NCI-H2196 (cell line): Measurements from ENCODE around the gene CRTAC1.
A peak's percentile ranks its signal among the peaks of the same experiment; 100 is the strongest.

Source experiments
- DNase-seq: peaks from one replicate; lab custom pipeline; 2025; ENCODE audit not compliant: unreplicated experiment; lab: John Stamatoyannopoulos, UW

The CRTAC1 gene

DNA sequence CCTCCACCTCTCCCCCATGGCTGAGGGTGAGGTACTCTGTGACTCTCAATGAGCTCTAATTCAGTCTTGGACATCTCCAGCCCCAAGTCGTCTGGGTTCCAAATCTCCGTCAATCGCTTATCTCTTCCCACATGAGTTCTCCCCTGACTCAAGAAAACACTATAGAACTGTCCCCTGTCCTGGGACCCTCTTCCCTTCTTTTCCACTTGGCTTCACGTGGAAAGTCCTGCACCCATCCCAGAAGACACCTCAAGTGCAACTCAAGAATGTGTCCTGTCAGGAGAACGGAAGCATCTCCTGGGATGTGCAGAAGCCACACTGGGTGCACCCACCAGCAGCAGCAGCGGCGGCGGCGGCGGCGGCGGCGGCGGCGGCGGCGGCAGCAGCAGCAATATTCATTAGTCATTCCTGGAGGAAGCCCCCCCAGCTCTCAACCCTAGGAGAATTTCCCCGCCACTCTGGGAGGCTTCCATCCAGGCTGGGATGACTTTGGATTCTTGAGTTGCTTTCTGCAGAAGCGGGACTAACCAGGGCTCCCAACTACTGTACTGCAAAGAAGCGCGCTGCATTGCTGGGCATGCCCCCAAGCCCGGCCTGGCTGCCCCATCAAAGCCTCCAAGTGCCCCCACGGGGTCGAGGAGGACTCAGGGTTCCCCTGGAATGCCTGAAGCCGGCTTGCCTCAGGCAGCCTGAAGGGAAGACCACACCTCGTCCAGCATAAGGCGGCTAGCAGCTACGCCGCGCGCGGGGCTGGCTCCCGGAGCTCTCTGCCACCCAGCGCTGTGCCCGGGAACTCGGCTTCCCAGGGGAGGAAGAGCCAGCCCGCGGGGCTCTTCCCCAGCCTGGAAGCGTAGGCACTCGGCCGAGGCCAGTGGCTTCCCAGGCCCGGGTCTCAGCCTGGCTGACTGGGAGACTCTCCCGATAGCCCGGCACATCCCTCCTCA is 1.0 kb downstream of the CRTAC1 start:
- DNase-seq, result no peak

DNA sequence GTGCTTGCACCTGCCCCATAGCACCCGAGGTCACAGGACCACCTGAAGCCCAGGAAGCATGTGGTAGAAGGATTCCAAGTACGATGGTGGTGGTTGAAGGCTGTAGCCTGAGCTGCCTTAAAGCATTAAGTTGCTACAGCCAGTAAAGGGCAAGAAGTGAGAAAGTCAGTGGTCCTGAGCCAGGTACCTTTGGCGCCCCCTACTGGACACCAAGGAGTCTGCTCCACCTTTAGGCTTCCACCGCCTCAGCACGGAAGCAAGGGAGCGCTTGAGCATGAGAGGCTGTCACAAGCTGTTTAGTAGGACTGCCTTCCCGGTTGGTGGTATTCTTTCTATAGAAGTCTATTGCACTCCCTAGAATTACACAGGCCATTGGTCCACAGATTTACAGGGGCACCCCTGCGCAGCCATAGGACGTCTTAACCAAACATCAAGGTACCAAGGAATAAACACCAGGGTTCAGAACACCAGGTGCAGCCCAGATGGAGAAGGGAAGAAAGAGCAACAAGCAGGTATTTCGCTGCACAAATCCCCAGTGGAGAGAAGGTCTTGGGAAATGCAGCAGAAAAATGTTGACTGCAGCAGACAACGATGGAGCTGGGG is 2.2 kb downstream of the CRTAC1 start:
- DNase-seq, result peak; percentile 52

DNA sequence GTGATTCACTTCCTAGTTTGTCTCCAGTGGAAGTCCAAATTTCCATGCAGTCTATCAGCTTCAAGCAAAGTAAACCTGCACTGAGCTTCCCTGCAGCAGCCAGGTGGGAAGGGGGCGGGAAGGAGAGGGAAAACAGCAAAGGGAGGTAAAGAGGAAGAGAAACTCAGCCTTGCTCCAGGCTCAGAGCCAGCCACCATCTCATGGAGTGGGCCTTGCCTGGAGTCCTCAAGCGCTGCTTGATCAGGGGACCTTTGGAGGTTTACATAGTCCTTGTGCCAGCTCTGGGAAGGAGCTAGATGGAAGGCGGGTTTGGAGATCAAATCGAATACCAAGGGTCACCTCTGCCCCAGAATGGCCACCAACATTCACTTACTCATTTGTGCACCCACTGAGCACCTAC is 7.4 kb downstream of the CRTAC1 start:
- no peak for DNase-seq

DNA sequence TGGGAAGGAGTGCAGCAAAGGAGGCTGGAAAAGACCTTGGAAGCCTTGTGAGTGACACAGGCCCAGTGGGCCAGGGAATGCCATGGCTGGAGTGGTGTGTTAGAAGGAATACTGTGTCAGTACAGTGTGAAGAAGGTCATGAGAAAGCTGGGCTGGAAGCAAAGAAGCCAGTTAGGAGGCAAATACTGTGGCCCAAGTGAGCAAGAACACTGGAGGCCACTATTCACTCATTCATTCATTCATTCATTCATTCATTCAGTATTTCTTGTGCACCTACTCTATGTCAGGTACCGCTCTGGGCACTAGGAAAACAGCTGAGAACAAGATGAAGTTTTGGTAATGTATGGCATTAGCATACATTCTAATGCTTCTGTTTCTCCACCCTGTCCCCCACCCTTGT is 9.6 kb downstream of the CRTAC1 start:
- DNase-seq, result no peak

DNA sequence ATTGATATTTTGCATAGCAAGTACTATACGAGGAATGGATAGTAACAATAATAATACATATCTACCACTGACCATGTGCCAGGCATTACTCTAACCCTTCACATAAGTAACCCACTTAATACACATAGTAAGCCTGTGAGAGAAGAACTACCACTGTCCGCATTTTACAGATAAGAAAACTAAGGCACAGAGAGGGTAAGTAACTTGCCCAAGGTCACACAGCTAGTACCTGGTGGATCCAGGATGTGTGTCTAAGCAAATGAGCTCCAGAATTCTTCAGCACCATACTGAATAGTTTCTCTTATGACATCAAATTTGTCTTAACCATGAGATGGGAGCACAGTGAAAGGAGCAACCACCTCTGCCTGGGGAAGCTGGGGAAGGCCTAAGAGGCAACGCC is 10.2 kb downstream of the CRTAC1 start:
- no peak for DNase-seq

DNA sequence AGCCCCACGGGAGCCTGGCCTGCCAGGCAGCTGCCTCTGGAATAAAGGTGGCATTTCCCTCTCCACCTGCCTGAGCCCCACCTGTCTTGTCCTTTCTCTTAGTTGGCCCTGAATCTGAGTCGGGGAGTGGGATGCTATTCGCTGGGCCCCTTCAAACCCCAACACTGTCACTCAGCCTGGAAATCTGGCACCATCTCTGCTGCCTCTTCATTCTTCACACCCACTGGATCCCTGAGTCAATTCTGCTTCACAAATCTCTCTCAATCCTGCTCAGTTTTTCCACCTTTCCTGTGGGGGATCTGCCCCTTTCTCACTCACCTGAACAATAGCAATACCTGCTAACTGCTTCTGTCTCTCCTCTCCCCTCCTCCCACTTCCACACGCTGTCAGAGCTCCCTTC is 10.6 kb downstream of the CRTAC1 start:
- no peak for DNase-seq

DNA sequence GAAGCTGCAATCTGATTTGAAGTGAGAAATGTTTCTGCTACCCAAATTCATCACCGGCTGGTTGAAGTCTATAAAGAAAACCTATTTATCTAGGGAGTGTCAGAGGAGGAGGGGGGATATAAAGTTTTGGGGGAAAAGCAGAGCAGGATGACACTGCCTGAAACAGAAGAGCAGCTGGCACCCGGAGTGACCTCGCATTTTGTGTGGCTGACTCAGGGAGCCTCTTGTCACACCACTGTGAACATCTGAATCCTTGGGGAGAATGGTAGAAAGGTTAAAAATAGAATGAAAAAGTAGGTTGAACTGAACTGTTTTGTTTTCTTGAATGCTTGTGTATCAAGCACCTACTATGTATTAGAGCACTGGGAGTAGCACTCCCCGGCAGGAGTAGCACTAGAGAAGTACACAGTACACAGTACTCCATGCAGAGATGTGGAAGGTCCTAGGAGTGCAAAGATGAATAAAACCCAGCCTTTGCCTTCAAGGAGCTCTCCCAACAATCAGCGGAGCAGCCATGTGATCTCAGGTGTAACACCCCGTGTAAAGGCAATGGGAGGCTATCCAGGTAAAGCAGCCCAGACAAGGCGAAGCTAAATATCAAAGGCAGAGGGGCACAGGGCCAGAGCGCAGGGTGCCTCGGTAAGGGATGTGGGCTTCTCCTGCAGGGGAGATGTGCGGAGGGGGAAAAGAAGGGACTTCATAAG is 13.5 kb downstream of the CRTAC1 start:
- no peak for DNase-seq

DNA sequence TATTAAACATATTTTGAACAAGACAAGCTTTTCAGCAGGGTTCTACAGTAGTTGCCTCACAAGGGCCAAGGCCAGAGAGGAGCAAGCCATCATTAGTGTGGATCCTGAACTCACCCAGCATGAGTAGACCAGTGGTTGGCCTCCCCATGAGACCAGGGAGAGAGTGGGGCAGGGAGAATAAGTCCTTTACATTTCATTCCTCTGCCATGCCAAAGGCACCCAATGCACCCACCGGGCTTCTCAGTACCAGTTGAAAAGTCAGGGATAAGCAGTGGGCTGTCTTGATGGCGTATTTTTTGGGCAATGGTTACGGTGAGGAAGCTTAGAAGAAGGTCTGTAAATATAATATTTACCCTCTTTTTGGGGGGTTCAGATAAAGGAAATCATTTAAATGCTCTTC is 16.6 kb downstream of the CRTAC1 start:
- DNase-seq, result no peak

DNA sequence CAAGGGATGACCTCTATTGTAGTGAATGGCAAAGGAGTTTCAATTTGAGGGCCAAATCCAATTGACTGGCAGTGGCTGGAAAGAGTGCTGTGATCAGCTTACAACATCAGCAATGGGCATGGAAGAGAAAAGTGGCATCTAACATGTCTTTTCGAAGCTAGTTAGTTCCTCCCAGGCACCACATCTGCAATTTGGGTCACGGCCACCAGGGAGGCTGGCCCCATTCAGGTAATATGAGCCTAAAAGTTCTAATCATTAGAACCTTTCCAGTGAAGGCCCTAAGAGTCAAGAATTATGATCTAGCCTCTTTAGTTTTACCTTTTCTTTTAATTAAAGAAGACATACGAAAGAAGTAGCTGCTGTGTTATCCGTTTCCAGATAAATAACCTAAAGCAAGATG is 17.3 kb downstream of the CRTAC1 start:
- DNase-seq, result no peak

DNA sequence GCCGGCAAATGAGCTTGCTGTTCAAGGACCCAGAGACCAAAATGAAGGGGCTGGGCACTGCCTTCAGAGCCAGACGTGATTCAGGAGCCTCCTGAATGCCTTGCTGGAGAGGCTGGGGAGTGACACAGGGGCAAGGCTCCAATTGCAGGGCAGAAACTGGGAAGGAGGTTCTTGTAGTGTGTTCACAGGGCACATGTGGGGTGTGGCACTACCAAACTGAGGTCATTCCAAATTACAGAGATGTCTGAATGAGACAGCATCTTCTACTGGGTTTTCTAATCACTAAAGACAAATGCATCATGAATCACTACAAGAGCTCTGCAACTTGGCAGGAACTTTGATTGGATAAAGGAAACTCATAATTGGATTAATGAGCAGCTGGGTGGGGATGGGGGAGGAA is 17.8 kb downstream of the CRTAC1 start:
- no peak for DNase-seq

DNA sequence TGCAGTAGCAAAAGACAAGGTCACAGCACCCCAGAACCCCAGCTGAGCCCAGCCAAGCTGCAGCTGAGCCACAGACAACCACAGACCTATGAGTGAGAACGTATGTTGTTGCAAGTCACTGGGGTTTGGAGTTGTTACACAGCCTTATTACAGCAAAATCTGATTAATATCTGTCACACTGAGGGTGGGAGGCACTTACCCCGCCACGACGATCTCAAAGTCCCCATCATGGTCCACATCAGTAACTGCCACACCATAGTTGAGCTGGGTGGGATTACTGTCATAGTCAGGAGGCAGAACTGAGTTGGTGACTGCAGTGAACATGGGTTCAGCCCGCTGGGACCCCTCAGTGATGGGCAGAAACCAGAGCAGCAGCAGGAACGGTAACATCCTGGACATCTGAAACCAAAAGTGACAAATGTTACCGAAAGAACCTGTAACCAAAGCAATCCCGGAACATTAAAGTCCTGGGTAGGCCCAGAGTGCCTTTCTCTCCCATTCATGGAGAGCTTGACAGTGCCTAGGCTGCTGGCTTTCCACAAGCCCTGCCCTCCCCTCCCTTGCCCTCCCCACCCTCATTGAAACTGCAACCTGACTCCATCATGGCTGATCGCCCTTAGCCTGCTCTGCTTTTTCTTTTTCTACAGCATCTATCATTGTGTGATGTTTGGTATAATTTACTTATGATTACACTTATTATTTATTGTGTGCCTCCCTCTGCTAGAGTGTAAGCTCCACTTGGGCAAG is 19.3 kb downstream of the CRTAC1 start:
- no peak for DNase-seq

DNA sequence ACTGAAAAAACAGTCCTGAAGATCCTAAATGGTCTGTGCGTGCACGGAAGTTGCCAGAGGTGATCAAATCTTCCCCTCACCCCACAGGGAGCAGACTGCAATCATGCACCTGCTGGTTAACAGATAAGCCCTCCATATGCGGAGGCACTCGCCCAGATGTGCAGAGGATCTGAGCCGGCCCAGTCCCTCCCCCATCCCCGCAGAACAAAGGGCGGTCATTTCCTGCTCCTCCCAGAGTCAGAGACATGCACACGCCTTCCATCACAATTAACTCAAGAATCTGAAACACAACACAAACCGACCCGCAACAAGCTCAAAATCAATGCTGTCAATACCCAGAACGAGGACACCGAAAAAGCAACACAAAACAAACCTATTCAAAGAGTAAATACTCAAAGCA is 24.2 kb downstream of the CRTAC1 start:
- no peak for DNase-seq

DNA sequence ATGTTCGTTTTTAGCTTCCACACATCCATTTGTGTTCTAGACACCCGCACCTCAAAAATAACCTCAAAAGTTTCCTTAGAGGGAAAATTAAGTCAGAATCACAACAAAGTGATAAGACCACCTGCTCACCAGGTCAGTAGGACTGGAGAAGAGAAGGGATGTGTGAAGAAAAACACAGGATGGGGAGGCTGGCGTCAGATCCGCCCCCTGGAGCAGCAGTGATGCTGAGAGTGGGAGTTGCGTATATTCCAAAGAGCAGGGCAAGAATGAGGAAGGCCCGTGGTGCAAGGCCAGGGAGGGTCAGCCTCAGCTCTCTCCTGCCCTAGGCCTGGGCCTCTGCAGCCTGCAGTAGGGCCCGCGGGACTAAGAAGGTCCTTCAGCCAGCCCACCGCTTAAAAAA is 28.7 kb downstream of the CRTAC1 start:
- DNase-seq, result no peak

DNA sequence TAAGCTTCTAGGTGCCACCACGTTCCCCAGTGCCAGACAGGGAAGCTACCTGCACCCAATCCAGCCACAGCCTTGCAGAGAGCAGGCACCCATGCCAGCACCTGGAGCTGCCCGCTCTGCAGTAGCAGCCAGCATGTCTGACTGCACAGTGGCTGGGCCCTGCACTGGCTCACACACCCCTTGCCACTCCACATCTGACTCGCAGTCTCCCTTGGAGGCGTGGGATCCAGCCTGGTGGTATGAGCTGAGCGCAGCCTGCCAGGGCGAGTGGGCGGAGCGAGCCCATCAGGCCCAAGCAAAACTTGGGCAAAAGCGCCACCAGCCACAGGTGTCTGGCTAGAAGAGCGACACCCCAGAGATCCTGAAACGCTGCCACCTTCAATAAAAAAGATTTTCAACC is 30.1 kb downstream of the CRTAC1 start:
- no peak for DNase-seq

DNA sequence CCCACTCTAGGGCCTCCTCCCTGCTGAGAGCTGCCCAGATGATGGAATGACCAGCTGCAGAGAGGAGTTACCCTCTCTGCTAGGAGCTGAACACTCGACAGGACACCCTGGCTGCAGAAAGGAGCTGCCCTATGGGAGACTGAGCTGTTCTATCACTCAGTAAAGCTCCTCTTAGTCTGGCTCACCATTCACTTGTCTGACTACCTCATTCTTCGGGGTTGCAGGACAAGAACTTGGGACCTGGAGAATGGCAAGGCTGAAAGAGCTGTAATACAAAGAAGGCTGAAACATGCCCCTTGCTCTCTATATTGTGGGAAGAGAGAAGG is 30.5 kb downstream of the CRTAC1 start:
- DNase-seq, result no peak

DNA sequence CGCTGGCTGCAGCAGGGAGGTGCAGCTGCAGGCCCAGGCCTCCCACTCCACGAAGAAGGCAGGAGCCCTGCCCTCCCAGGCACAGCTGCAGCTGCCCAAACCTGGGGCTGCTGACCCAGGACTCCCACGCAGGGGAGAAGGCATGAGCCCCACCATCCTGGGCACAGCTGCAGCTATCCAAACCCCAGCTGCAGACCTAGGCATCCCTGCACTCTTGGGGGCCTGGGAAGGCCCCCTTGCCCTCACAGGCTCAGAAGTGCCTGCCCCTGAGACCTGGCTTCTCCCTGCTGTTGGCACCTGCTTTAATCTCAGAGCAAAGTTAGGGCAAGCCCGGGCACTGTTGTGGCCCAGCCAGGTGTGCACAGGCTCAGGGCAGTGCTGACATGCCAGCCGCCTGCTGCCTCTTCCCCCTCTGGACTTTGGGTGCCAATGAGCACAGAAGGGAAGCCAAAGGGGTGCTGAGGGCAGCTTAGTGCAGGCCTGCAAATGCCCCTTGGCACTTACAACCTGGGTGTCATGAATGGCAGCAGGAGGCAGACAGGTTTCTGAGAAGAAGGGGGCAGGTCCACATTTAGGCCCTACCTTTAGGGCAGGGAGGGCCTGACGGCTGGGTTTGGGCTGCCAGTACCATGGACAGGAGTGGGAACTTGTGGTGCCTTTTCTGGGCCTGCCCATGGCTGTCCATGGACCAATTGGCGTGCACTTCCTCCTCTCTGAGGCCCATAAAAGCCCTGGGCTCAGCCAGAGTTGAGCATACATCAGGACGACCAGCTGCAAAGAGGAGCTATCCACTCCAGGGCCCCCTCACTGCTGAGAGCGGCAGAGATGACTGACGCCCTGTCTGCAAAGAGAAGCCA is 31.1 kb downstream of the CRTAC1 start:
- DNase-seq, result no peak

DNA sequence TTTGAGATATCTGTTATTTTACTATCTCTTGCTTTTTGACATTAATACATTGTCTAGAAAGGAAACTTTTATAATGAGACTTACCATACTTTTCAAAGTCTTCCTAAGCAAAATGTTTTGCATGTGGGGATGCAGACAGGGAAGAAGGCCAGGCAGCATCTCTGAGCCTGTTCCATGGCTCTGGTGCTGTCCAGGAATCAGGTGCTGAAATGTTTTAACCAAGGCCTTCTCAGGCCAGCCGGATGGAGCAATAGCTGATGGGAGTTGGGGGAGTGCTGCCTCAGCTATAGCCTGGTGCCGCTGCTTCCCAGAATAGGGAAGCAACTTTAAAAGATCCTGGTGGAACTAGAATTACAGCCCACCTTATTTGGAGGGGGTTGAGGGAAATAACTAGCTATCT is 38.5 kb downstream of the CRTAC1 start:
- no peak for DNase-seq

DNA sequence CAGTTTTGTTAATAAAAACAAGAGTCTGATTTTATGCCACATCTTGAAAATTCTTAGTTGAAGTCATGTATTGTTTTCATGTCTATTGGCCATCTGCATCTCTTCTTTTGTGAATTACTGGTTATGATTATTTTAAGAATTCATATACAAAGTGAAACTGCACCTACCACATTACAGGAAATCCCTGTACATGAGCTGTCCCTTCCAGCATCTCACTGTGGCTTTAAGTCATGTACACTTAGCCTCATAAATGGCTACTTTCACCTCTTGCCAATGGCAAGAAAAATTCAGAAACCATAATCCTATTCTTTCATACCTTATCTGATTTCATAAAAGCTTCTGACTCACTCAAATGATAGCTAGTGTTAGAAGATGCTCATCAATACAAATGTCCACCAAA is 48.6 kb downstream of the CRTAC1 start:
- no peak for DNase-seq

DNA sequence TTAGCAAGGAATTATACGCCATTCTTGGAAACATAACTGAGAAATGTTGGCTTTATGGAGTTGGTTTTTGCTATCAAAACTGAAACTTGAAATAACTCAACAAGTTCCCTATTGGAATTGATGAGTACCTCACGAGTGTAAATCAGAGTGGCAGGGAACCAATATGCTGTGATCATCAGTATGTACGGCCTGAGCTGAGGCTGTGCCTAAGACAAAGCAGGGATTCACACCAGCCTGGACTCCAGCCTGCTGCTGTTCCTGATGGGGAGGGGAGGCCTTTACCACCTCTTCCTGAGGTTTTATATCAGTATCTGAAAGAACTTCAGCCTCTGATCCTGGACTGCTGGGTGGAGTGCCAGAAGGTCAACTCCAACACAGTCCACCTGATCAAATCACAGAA is 52.7 kb downstream of the CRTAC1 start:
- no peak for DNase-seq

DNA sequence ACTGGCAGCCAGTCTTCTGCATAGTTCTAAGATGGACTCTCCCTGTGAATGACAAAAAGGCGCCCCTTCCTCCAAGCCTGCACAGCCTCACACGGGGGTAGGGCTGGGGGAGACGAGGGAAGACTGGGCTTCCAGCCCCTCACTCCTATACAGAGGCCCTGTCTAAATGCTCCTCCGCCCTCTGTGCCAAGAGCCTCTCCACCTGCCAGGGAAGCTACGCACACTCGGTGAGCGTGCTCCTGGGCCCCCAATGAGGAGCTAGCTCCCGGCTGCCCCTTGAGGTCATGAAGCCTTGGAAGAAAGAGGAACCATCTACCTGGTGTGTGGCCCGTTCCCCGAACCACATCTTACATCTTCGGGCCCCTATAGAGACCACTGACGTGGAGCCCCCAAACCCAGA is 54.8 kb downstream of the CRTAC1 start:
- DNase-seq, result no peak
